Right lung (tissue), 10 donors: ENCODE measurements around the gene FAM228A. TPM values are rescaled to one million over a fixed set of nuclear protein-coding genes. Genes with fewer than 3 reads are reported as not detected.
"Not testable (repeated sequence)": the region's sequence is repeated elsewhere in the genome, so short reads cannot be mapped to it uniquely, and the experiment has no call there.

Source experiments
- DNase-seq, 2 donors: peaks; one replicate each; pipeline ENCODE4 v3.0.0-alpha.2; 2013
- long read RNA-seq, 8 donors: transcript quantifications; one replicate each; lab custom pipeline, GENCODE V29; 2026
- polyA plus RNA-seq, 5 donors: library from polyadenylated mRNA; unstranded; fragments of 120-200 nt; gene quantifications; one replicate each; pipeline versions ENCODE4 v1.2.1 to v1.2.3, GENCODE V29; 2013; ENCODE audit warnings: inconsistent platforms in 1 of 5, low replicate concordance in 1 of 5; ENCODE audit not compliant: insufficient read length in 5 of 5, insufficient read depth in 1 of 5

Gene FAM228A
- polyA plus RNA-seq, result 1 to 10 TPM; 1.1 to 3.4 (median 1.6) TPM
- long read RNA-seq, donor 1, partial matches to known transcripts, result 0 of 1 reads
- long read RNA-seq, donor 1, other reads (novel, unspliced or antisense), result 0 of 1 reads
- long read RNA-seq, donor 2, result 0 reads
- long read RNA-seq, donor 3, result 0 reads
- long read RNA-seq, donor 4, result 0 reads
- long read RNA-seq, donor 5, partial matches to known transcripts, result 0 of 2 reads
- long read RNA-seq, donor 5, other reads (novel, unspliced or antisense), result 0 of 2 reads
- long read RNA-seq, donor 6, result 0 reads
- long read RNA-seq, donor 7, result 0 reads
- long read RNA-seq, donor 8, result 0 reads

DNA sequence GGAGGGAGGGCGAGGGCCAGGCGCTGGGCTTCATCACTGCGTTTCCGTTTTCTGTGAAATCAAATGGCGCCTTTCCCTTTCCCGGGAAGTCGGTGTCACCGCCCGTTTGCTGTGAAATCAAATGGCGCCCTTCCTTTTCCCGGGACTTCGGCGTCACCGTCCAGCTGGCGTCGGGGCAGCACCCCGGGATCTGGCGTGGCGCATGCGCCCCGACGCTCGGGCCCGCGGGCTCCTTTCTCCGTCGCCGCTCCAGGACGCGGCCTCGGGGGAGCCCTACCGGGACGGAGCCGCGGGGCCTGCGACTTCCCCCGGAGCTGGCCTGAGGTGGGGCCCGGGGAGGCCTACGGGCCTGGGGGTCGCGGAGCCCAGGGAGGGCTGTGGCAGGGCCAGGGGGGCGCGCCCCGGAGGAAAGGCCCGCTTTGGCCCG, at the start of gene FAM228A:
TSS of gene FAM228A (plus strand) at position 203 of the 427 bp plus-strand sequence. CDS start 428 bp downstream, outside the sequence.
- DNase-seq, result no peak

DNA sequence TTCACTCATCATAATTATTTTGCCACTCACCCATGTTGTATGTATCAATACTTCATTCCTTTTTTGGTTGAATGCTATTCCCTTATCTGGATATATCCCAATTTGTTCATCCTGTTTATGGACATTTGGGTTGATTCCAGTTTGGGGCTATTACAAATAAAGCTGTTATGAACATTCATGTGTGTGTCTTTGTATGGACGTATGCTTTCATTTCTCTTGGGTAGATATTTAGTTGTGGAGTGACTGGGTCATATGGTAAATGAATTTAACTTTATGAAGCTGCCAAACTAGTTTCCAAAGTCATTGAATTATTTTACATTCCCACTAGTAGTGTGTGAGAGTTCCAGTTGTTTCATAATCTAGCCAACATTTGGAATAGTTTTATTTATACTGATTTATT, 48.9 kb upstream of the FAM228A start:
- peak; percentile 84 to 89 for DNase-seq

DNA sequence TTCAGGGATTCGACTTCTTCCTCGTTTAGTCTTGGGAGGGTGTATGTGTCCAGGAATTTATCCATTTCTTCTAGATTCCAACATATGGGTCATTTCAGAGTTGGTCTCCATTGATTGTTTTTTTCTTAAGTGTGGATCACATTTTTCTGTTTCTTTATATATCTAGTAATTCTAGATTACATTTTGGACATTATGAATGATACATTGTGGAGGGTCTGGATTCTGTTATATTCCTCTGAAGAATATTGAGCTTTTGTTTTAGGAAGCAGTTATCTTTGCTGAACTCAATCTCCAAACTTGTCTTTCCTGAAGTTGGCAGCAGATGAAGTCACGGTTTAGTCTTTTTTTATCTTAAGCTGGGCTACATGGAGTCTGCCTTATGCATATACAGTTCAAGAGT, 42.3 kb upstream of the FAM228A start:
- no peak for DNase-seq

DNA sequence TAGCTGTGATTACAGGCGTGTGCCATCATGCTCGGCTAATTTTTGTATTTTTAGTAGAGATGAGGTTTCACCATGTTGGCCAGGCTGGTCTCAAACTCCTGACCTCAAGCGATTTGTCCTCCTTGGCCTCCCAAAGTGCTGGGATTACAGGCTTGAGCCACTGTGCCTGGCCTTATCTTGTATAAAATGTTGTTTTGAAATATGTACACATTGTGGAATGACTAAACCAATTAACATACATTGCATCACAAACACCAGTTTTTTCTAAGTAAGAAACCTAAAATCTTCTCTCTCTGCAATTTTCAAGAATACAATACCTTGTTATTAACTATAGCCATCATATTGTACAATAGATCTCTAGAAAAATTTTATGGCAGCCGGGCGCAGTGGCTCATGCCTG, 34.5 kb upstream of the FAM228A start:
- not testable (repeated sequence) for DNase-seq

DNA sequence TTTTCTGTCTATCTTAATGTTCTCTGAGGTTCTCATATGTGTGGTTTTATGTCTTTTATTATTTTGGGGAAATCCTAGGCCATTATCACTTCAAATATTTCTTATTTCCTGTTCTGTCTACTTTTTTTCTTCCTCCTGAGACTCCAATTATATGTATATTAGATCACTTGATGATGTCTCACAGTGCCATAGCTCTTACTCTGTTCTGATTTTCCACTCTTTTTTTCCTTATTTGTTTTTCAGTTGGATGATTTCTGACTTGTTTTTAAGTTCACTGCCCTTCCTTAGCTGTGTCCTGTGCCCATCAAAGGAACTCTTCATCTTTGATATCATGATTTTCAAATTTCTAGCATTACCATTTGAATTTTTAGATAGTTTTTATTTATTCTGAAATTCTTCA, 27.5 kb upstream of the FAM228A start:
- DNase-seq, result no peak

DNA sequence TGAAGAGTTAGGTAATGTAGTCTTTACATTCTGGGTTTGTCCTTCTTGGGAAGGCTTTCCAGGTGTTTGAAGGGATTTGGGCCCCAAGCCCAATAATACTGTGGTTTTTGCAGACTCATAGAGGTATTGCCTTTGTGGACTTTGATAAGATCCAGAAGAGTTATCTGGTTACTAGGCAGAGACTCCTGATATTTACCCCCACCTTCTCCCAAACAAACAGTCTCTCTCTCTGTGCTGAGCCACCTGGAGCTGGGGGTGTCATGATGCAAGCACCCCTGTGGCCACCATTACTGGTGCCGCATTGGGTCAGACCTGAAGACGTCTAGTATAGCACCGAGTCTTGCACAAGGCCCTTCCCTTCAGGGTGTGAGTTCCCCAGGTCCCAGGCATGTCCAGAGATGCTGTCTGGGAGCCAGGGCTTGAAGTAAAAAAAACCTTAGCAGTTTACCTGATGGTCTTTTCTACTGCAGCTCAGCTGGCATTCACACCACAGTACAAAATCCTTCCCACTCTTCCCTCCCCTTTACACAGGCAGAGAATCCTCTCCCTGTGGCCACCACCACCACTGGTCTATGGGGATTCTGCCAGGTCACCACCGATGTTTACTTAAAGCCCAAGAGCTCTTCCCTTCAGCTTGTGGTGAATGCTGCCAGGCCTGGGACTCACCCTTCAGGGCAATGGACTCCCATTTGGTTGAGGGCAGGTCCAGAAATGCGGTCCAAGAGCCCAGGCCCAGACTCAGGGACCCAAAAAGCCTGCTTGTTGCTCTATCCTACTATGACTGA, 22.2 kb upstream of the FAM228A start:
- no peak for DNase-seq

DNA sequence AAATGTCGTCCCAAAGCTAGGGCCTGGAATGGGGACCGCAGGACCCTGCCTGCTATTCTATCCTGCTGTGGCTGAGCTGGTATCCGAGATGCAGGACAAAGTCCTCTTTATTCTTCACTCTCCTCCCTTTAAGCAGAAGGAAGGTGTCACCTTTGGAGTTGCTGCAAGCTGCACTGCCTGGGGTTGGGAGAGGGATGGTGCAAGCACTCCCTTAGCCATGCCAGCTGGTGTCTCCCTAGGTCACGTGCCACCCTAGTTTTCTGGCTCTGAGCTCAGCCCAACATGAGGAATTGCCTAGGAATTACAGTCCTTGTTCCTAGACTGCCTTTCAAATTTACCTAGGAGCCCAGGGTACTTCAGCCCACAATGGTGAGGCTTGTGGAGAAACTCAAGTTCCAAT, 21.4 kb upstream of the FAM228A start:
- DNase-seq, result no peak

DNA sequence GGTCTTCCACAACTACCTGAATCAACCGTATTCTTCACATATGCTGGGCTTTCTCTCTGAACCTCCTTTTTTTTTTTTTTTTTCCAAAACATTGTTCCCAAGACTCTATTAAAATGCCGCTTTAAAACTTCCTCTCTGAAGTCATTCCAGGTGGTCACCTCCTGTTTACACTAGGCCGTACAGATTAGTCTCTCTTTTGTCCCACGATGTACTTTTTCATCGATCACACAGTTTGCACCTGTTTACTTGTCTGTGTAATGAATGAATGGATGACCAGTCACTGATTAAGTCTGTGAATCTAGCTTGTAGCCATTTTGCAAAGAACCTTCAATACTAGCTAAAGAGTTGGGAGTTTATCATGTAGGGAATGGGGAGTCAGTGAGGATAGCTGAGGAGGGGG, 16.7 kb upstream of the FAM228A start:
- no peak for DNase-seq

DNA sequence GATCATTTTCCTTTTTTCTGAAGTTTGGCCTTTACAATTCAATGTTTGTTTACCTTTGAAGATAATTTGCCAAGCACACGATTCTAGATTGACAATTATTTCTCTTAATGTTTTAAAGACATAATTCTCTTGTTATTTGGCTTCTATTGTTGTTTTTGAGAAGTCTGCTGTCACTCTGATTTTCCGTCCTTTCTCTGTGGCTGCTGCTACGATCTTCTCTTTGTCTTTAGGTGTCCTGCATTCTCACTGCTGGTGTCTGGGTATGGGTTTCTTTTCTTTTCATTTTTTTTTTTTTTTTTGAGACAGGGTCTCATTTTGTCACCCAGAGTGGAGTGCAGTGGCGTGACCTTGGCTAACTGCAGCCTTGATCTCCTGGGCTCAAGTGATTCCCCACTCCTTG, 15.1 kb upstream of the FAM228A start:
- DNase-seq, result no peak

DNA sequence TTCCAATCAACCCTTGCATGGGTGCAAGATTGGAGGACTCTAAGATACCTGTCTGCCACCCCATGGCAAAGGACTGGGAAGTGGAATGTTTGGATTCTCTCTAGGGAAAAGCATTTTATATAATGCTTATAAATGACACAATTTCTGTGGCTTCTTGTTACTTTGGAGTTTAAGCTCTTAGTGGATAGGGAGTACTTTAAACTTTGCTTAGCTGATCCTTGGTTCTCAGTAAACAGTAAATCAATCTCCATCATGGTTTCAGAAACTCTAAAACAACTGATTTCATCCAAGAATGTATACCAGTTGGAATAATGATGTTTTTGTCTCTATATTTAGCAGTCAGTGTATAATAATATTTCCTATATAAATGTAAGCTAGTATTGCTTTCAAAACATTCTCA, 14.1 kb upstream of the FAM228A start:
- DNase-seq, result no peak

DNA sequence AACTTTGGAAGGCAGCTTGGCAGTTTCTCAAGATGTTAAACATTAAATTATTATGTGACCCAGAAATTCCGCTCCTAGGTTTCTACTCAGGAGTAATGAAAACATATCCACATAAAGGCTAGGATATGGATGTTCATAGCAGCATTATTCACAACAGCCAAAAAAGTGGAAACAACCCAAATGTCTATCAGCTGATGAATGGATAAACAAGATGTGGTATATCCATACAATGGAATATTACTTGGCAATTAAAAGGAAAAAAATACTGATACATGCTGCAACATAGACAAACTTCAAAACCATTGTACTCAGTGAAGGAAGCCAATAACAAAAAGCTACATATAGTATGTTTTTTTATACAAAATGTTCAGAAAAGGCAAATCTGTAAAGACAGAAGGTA, 12.4 kb upstream of the FAM228A start:
- no peak for DNase-seq

DNA sequence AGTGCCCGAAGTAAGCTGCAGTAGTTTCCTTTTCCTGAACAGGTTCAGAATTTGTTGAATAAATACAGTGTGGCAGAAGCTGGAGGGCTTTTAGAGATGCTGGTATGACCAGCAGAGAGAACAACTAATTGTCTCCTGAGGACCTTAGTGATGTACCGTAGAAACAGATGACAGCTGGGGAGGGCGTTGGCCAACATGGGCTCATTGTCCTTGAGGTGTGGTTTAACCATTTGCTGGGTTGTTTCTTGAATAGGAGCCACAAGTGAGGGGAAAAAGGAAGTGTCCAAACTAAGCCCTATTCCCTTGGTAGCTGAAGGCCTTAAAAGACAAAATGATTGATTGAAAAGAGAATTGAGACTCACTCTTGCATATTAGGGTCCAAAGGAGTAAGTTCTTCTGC, 11.7 kb upstream of the FAM228A start:
- DNase-seq, result no peak

DNA sequence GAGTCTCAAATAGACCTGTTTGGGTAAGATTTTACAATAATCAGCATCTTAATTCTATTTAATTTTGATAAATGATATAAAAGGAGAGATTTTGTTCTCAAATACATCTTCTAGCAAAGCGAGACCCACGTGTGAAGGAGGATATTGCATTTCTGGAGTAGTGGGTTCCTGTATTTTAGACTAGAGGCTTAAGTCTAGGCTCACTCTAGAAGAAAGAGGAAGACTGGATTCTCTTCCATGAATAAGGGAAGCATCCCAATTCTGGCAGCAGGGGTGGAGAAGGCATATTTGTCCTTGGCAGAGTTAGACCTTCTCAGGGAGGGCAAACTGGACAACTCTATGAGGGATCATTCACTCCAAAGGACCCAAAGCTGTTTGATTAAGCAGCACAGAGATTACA, 11.3 kb upstream of the FAM228A start:
- DNase-seq, result no peak

DNA sequence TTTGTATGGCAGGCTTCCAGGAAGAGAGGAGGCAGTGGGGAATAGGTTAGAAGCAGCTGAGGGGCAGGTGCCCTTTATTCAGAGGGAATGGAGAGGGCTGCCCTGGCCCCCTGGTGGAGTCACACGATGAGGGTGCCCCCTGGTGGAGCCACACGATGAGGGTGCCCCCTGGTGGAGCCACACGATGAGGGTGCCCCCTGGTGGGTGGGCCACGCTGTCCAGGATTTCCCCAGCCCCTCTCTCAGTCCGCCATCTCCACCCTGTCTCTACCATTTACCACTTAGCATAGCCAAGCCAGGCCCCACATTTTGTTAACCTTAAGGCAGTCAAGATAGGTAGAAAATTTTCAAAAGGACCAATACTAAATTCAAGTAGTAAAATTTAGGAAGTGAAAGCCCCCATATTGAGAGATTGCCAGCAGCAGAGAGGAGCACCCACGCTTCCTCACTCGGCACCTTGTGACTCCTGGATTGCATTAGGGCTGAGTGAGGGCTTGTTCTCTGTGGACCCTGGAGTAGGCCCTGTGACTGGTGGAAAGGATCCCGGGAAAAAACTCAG, 10.4 kb upstream of the FAM228A start:
- DNase-seq, result no peak

DNA sequence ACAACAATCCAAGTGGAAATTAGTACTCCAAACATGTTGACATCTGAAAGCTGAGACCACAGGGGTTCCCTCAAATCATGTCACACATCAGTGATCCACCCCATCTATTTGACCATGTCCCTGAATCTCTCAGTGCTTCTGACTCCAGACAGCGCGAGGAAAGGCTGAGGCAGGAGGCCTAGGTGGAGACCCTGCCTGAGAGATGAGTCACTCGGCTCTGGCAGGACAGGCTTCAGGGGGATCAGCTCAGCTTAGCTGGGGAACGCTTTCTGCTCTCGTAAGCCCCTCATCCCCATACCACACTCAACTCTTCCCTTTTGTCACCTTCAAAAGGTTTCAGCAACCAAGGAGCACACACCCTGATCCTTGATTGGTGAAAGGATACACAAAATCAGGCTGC, 5.8 kb upstream of the FAM228A start:
- DNase-seq, result no peak

DNA sequence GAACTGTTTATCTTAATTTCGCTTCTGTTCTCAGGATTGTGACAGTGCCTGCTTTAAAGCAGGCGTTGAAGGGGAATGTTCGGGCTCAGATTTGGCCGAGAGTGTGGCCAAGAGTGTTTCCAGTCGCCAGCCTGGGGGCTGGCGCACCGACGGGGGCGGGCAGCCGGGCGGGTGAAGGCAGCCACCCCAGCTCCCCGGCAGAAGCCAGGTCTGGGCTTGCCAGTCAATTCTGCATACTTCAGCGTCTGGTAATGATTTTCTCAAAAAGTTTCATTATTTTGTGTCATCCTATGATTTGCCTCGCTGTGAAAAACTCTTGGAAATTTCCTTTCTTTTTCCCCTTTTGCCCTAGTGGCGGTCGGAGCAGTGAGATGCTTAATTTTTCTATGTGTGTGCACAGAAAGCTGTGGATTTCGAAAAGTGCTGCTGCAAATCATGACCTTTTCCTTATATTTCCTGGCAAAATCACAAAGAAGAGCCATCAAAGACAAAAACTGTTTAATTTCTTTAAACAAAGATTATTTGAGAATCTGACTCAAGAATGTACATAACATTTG, 856 bp downstream of the FAM228A start:
- DNase-seq, result no peak

DNA sequence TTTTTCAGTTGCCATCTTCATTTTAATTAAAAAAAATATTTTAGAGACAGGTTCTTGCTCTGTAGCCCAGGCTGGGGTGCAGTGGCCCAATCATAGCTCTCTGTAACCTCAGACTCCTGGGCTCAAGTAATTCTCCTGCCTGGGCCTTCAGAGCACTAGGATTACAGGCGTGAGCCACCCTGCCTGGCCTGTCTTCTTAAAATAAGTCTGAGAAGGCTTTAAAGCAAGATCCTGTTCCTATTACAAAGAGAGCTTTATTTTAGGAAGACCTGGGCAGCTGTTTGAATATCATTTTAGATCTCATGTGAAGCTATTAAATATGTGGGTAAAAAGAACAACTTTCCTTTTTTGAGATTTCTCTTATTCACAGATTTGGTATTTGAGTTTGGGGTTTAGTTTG, 1.5 kb downstream of the FAM228A start:
- no peak for DNase-seq

DNA sequence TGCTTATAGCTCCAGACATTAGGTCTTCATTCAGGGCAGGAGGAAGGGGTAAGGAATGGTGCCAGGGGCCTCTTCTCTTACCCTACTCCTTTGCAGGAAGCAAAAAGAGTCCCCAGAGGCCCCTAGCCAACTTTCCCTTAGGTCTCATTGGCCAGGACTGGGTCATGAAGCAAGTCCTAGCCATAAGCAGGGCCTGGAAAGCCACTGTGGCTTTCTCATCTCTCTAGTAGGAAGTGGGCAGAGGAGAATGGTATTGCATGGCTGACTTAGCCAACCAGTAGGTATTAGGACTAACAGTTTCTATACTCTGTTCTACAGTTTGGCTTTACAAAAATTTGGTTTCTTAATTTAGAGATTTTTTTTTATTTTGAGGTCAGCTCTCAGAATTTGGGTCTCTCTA, 4.8 kb downstream of the FAM228A start:
- DNase-seq, result no peak

DNA sequence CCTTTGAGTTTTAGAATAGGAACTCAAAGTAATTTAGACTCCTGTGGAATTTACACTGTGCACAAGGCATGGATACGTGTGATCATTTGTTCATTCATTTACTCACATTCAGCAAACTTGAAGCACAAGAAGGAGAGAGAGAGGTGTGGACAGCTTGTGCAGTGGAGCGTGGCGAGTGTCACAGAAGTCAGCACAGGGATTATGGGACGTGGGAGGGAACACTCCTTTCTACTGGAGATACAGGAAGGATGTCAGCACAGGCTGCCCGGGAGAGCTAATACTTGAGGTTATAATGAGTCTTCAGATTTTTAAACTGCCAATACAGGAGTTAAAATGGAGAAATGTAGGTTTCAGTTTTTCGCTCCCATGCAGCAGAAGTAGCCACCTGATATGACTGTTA, 7.0 kb downstream of the FAM228A start:
- DNase-seq, result no peak

DNA sequence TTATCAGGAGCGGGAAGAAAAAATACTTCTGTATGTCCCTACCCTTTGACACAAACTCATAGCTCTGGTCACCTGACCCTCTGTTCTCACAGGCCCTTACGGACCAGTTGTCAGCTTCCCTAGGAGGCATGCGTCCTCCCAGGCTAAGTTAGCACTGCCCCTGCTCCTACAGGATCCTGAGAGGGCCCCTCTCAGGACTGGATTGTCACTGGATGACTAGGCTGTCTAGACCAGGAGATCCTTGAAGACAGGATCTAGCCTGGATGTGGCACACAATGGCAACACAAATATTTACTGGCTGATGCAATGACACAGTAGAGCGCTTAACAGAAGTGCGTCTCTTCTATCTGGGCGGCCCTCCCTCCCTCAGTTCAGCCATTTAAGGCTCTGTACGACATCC, 7.7 kb downstream of the FAM228A start:
- no peak for DNase-seq

DNA sequence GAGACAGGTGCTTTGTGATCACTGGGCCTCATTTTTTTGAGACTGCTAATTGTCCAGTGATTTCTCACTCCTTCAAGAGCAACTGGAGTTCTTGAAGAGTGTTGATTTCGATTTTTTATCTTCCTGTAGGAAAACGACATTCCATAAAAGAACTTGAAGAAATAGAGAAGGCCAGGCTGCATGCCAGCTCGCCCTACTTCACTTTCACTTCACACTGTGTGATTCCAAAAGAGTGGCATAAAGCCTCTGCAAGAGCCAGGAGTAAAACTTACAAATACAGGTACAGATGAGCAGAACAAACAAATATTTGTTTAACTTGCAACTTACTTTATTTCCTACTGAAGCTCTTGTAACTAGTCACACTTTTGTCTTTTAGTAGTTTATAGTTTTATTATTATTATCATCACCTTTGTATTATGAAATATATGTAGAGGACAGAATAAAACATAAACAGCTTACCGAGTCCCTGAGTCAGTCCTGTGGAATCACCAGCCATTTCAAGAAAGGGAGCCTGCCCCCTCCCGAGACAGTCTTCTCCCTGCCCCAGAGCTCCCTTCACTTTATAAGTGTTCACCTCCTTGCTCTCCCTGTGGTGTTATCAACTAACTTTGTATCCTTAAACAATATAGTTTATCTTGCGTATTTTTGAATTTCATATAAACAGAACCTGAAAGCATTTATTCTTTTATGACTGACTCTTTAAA, 8.7 kb downstream of the FAM228A start:
- DNase-seq, result peak; percentile 42 to 45

DNA sequence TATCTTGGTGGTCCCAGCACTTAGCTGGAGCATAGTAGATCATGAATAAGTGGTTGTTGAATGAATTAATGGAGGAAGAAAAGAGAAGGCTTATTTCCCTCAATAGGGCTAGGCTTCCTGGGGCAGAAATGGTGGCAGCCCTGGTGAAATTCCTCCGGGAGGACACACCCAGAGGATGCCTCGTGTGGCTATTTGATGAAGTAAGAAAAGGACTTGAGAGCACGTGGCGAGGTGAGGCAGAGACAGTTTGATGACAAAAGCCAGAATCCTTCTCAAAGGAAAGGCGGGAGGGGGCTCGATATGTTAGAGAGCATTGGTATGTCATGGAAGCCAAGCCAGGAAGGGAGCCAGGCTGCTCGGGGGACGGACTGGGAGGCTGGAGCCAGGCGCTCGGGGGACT, 14.7 kb downstream of the FAM228A start:
- no peak for DNase-seq
